ENCODE results near the gene ZNF483.
"Not testable (repeated sequence)": the region's sequence is repeated elsewhere in the genome, so short reads cannot be mapped to it uniquely, and the experiment has no call there.

Gene ZNF483

GRCh38 chr9:111525056-111525977 lies at the start of gene ZNF483:
ZNF483 (plus strand) TSS chr9:111525179; CDS start chr9:111527396, 2,217 bp downstream.
- DNase-seq (ENCODE audit: low spot score) = peak; percentile 85

GRCh38 chr9:111475195-111475594 lies 49.8 kb upstream of the ZNF483 start:
- no peak for DNase-seq (ENCODE audit: low spot score)

GRCh38 chr9:111477677-111478076 lies 47.3 kb upstream of the ZNF483 start:
- DNase-seq (ENCODE audit: low spot score) = no peak

- DNase-seq (ENCODE audit: low spot score) = peak; percentile 7
These were observed 42.9 kb upstream of the ZNF483 start for GRCh38 chr9:111481885-111482636.

GRCh38 chr9:111482694-111483438 lies 42.1 kb upstream of the ZNF483 start:
- peak; percentile 69 for DNase-seq (ENCODE audit: low spot score)

DNA sequence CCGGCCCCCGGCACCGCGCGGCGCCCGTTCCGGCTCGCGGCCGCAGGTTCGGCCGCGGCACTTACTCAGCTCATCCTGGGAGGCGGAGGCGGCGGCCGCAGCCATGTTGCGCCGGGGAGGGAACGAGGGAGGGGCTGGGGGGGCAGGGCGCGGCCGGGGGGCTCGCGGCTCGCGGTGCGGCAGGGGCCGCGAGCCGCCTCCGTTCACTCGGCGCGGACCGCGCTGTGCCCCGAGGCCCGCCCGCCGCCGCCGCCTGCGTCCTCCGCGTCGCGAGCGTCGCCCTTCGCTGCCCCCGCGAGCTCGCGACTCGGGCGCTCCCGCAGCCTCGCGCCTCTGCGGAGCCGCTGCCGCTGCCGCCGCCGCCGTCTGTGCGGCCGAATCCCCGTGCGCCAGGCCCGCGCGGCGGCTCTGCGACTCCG lies 41.5 kb upstream of the ZNF483 start:
- peak; percentile 50 for DNase-seq (ENCODE audit: low spot score)

- DNase-seq (ENCODE audit: low spot score) = peak; percentile 90
These were observed 41.0 kb upstream of the ZNF483 start, which contains the start of gene ECPAS for GRCh38 chr9:111483858-111484571. ECPAS (minus strand) TSS chr9:111484383; CDS start chr9:111472918, 11,465 bp downstream.

DNA sequence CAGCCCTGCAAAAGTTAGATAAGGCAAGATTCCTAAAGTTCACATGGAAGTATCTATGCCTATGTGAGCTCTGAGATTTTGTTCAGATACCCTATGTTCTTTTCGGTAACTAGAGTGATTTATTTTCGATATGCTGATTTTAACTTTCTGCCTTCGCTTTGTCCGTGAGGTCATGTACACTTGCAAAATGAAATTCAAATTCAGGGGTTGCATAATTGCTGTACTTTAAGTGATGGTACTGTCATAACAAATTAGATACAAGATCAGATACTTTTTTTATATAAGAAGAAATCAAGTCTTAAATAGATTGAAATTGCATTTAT lies 40.4 kb upstream of the ZNF483 start:
- no peak for DNase-seq (ENCODE audit: low spot score)

- not testable (repeated sequence) for DNase-seq (ENCODE audit: low spot score)
These were observed 27.8 kb upstream of the ZNF483 start for GRCh38 chr9:111497196-111497595.

DNA sequence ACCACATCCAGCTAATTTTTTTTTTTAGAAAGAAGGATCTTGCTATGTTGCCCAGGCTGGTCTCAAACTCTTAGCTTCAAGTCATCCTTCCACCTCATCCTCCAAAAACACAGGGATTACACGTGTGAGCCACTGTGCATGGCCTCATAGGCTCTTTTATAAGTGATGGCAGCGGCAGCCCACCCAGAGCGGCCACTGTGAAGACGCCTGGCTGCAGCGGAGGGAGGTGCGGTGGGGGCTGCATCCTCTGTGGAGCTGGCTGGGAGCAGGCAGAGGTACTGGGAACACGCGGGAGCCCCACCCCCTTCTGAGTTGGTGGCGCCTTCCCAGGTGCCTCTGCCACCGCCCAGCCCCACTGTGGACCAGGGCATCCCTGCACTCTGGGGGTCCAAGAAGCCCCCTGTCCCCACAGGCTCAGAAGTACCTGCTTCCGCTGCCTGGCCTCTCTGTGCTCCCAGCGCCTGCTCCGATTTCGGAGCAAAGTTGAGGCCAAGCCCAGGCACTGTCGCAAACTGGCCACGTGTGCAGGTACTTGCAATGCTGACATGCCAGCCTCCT lies 23.9 kb upstream of the ZNF483 start:
- no peak for DNase-seq (ENCODE audit: low spot score)

- DNase-seq (ENCODE audit: low spot score) = no peak
These were observed 23.3 kb upstream of the ZNF483 start for GRCh38 chr9:111501648-111502047.

DNA sequence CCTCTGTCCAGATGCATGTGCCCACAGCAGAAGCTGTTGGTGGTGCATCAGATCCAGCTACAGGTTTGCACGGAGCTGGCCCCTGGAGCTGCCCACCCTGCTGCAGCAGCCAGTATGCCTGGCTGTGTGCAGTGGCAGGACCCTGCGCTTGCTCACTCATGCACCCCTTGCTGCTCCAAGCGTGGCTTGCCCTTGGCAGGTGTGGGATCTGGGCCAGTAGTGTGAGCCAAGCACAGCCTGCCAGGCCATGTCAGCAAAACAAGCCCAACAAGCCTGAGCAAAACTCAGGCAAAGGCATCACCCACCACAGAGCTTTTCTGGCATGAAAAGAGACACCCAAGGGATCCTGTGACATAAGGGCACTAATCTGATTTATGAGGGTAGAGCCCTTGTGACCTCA lies 22.5 kb upstream of the ZNF483 start:
- DNase-seq (ENCODE audit: low spot score) = no peak

DNA sequence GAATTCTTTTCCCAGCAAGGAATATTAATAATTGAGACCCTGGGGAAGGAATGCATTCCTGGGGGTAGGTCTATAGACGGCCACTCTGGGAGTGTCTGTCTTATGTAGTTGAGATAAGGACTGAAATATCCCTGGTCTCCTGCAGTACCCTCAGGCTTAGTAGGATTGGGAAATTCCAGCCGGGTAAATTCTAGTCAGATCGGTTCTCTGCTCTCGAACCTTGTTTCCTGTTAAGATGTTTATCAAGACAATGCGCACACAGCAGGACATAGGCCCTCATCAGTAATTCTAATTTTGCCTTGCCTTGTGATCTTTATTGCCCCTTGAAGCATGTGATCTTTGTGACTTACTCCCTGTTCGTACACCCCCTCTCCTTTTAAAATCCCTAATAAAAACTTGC lies 13.4 kb upstream of the ZNF483 start:
- not testable (repeated sequence) for DNase-seq (ENCODE audit: low spot score)

- no peak for DNase-seq (ENCODE audit: low spot score)
These were observed 10.0 kb upstream of the ZNF483 start for GRCh38 chr9:111514967-111515366.

GRCh38 chr9:111516061-111516465 lies 8.9 kb upstream of the ZNF483 start:
- DNase-seq (ENCODE audit: low spot score) = no peak

GRCh38 chr9:111524731-111525055 lies 286 bp upstream of the ZNF483 start:
- DNase-seq (ENCODE audit: low spot score) = peak; percentile 3

GRCh38 chr9:111527347-111527746 lies 2.4 kb downstream of the ZNF483 start:
- DNase-seq (ENCODE audit: low spot score) = peak; percentile 15

DNA sequence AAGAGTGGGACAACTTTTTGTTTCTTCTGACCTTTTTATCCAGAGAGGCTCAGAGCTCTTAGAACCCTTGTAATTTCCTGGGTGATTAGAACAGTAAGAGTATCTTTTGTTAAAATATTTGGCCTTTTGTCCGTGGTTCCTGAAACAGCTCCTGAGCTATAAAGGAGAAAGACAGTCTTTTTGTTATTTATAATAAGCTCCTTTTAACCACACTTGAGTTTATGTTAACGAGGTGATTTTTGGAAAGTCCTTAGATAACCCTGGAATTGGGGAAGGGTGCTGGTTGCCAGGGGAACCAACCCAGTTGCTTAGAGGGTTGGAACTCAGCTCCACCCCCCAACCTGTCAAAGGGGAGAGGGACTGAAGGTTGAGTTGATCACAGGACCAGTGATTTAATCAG lies 4.8 kb downstream of the ZNF483 start:
- DNase-seq (ENCODE audit: low spot score) = no peak

- DNase-seq (ENCODE audit: low spot score) = no peak
These were observed 6.7 kb downstream of the ZNF483 start for GRCh38 chr9:111531716-111532115.

- DNase-seq (ENCODE audit: low spot score) = peak; percentile 10
These were observed 8.3 kb downstream of the ZNF483 start for GRCh38 chr9:111533099-111533790.

All from AG08395 (cell line).